A549 (cell line): ENCODE data around the gene TNRC18.

Experiments used
- POLR2A ChIP-seq: IDR thresholded peaks from 2 replicates; pipeline ENCODE4 v1.6.1; 2012; ENCODE audit warnings: mild to moderate bottlenecking, low read length
- SMC3 ChIP-seq: fragments of >200 bp; sonication (Bioruptor Twin); formaldehyde crosslinking; IDR thresholded peaks from 3 replicates; pipeline ENCODE4 v1.6.1; 2018; ENCODE audit warnings: inconsistent platforms
- TF ChIP-seq, protein P1 (sequence below): fragments of >200 bp; sonication (Bioruptor Twin); formaldehyde crosslinking; IDR thresholded peaks from 3 replicates; pipeline ENCODE4 v1.5.1; 2016

DNA sequence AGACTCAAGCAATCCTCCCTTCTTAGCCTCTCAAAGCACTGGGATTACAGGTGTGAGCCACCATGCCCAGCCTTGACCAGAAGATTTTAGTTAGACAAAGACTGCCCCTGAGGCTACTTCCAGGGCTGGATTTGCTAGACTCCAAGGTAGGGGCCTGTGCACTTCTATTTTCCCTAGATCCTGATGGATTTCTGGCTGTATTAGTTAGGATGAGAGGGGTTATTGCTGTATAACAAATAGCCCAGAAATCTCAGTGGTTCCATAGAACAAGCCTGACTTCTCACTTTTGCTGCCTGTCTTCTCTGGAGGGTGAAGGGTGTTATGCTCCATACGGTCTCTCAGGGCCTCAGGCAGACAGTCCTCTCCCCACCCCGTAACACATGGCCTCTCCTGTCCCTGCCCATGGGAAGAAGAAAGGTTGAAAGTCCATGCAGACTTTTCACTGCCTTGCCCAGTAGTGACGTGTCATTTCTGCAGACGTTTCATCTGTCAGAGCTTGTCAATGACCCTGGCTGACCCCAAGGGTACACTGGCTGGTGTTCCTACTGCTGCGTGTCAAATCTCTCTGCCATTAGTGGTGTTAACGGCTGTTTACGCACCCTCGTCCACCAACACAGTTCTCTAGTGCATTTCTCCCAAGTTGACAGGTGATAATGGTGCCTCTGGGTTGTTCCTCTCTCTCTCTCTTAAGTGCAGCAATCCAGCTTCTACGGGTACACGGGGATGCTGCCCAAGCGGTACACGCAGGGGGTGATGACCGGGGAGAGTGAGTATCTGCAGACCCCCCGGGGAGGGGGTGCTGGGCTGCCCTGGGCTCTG lies 129.3 kb downstream of the TNRC18 start:
- no peak for TF ChIP-seq POLR2A
- no peak for TF ChIP-seq SMC3
- TF ChIP-seq, protein P1, sequence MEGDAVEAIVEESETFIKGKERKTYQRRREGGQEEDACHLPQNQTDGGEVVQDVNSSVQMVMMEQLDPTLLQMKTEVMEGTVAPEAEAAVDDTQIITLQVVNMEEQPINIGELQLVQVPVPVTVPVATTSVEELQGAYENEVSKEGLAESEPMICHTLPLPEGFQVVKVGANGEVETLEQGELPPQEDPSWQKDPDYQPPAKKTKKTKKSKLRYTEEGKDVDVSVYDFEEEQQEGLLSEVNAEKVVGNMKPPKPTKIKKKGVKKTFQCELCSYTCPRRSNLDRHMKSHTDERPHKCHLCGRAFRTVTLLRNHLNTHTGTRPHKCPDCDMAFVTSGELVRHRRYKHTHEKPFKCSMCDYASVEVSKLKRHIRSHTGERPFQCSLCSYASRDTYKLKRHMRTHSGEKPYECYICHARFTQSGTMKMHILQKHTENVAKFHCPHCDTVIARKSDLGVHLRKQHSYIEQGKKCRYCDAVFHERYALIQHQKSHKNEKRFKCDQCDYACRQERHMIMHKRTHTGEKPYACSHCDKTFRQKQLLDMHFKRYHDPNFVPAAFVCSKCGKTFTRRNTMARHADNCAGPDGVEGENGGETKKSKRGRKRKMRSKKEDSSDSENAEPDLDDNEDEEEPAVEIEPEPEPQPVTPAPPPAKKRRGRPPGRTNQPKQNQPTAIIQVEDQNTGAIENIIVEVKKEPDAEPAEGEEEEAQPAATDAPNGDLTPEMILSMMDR, result no peak
